Fibroblast of the aortic adventitia (primary cell): ENCODE results near the gene PHF10. TPM values are rescaled to one million over a fixed set of nuclear protein-coding genes. Genes with fewer than 3 reads are reported as not detected.
A peak's percentile ranks its signal among the peaks of the same experiment; 100 is the strongest.

Experiments
- DNase-seq: peaks from one replicate; pipeline ENCODE4 v3.0.0-alpha.2; 2010; ENCODE audit warnings: low read depth
- H3K4me3 ChIP-seq: 2 replicates; pipeline ENCODE4 v1.5.1; 2011; ENCODE audit warnings: low read depth, mild to moderate bottlenecking, control low read depth, low read length, moderate library complexity
- total RNA-seq: library from RNA; depleted of rRNA; stranded (reverse); fragments of >200 nt; gene quantifications from 2 replicates; pipeline ENCODE4 v1.2.3, GENCODE V29; 2012; ENCODE audit warnings: low replicate concordance
- TF ChIP-seq, protein P1 (sequence below): IDR thresholded peaks from 2 replicates; pipeline ENCODE4 v1.5.1; 2011; ENCODE audit warnings: mild to moderate bottlenecking, low read length, control low read depth, inconsistent platforms; ENCODE audit not compliant: insufficient read depth

PHF10 gene
- total RNA-seq, 1 donor = 18.9 TPM

DNA sequence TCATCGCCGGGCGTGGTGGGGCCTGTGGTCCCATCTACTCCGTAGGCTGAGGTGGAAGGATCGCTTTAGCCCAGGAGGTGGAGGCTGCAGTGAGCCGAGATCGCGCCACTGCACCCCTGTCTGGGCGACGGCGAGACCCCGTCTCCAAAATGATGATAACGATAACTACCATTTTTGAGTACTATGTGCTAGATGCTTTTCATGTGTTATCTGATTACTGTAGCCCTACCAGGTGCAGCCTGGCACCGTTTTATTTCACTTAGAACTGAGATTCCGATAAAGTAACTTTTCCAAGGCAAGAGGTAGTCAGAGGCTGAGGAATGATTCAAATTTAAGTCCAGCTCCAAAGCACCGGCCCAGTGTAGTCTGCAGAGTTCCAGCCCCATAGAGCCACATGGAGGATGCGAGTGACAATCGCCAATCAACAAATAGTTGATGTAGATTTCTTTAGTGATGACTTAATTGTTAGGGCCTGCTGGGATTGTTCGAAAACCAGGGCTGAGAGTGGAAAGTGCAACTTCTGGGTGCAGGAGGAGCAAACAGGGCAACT, 27.8 kb upstream of the PHF10 start:
- peak overlapping the region; percentile 90 for H3K4me3 ChIP-seq
- no peak for DNase-seq
- TF ChIP-seq, protein P1, sequence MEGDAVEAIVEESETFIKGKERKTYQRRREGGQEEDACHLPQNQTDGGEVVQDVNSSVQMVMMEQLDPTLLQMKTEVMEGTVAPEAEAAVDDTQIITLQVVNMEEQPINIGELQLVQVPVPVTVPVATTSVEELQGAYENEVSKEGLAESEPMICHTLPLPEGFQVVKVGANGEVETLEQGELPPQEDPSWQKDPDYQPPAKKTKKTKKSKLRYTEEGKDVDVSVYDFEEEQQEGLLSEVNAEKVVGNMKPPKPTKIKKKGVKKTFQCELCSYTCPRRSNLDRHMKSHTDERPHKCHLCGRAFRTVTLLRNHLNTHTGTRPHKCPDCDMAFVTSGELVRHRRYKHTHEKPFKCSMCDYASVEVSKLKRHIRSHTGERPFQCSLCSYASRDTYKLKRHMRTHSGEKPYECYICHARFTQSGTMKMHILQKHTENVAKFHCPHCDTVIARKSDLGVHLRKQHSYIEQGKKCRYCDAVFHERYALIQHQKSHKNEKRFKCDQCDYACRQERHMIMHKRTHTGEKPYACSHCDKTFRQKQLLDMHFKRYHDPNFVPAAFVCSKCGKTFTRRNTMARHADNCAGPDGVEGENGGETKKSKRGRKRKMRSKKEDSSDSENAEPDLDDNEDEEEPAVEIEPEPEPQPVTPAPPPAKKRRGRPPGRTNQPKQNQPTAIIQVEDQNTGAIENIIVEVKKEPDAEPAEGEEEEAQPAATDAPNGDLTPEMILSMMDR = no peak

DNA sequence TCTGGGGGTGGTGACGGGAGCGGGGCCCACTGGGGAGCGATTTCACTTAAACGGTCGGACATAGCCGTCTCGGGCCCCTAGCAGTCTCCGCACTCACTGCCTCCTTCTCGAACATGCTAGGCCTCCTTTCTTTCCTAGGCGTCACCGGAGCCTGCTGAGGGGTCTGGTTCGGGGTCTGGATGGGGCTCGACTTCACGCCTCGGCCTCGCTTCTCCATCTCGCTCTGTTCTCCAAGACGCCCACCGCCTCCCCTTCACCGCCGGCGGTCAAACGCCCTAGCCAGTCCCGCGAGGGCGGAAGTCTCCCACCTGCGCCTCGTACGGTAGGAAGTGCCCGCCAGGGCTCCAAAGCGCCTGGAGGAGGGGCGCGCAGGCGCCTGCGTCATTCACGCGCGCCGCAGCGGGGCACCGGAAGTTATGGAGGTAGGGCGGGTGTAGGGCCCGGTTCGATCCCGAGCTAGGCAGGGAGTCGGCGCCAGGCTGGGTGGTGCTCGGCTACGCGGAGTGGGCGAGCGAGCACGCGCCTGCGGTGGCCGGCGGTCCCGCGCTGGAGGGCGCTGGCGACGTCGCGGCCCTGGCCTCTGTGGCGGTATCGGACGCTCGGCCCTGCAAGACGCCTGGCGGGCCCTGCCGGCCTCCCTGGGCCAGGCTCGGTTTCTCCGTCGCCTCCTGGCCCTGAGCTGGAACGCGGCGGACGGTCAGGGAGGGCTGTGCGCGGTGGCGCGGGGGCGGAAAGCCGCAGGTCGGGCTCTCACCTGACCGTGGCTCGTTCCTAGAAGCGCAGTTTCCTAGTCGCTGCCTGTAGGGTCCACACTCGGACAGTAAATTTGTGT, 27.2 kb upstream of the PHF10 start, which contains the start of the genes DYNLT2 and ERMARD:
Gene DYNLT2, minus strand, starts transcription at position 331 of the 832 bp plus-strand sequence. Its CDS starts 114 bp downstream, at position 217.
Gene ERMARD, plus strand, starts transcription at position 381 of the 832 bp plus-strand sequence. Its CDS starts 36 bp downstream, at position 417.
- peak; percentile 91 for DNase-seq
- TF ChIP-seq, protein P1 = peak; percentile 40
- H3K4me3 ChIP-seq = peak within 1 kb of the TSS; percentile 90

DNA sequence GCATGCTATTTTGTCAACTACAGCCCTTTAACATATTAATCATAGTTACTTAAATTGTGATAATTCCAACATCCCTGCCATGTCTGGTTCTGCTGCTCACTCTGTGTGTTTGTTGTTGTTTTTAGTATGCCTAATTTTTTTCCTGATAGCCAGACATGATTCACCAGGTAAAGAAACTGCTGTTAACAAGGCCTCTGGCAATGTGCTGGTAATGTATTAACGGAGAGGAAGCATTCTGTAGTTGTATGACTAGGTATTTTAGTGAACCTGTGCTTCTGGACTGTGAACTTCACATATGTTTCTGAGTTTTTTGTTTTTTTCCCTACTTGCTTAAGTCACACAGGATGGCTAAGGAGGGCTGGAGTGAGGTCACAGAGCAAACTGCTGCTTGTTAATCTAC, 22.3 kb upstream of the PHF10 start:
- TF ChIP-seq, protein P1 = no peak
- DNase-seq = no peak
- no peak overlapping the region for H3K4me3 ChIP-seq

DNA sequence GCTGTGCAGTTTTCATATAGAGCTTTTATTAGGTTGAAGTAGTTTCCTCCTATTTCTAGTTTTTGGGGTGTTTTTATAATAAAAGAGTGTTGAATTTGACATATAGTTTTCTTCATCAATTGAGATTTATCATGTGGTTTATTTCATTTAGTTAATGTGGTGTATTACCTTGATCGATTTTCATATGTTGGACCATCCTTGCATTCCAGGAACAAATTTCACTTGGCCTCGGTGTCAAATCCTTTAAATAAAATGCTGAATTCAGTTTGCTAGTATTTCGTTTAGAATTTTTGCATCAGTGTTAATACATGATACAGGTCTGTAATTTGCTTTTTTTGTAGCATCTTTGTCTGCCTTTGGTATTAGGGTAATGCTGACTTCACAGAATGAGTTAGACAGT, 21.1 kb upstream of the PHF10 start:
- DNase-seq = no peak
- H3K4me3 ChIP-seq = no peak overlapping the region
- TF ChIP-seq, protein P1 = no peak

DNA sequence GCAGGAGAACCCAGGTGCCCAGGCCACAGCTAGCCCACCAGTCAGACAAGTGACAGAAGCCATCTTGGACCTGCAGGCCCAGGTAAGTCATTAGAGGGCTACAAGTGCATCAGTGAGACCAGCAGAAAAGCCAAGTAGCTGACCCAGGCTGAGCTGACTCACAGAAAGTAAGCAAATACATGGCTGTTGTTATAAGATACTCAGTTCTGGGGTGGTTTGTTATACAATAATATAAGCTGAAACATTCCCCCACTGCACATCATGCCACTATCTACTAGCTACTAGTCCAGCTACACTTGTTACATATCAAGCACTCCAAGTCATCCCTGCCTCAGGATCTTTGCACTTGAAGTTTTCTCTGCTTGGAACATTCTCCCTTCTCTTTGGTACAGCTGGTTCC, 17.0 kb upstream of the PHF10 start:
- H3K4me3 ChIP-seq = no peak overlapping the region
- TF ChIP-seq, protein P1 = no peak
- DNase-seq = no peak

DNA sequence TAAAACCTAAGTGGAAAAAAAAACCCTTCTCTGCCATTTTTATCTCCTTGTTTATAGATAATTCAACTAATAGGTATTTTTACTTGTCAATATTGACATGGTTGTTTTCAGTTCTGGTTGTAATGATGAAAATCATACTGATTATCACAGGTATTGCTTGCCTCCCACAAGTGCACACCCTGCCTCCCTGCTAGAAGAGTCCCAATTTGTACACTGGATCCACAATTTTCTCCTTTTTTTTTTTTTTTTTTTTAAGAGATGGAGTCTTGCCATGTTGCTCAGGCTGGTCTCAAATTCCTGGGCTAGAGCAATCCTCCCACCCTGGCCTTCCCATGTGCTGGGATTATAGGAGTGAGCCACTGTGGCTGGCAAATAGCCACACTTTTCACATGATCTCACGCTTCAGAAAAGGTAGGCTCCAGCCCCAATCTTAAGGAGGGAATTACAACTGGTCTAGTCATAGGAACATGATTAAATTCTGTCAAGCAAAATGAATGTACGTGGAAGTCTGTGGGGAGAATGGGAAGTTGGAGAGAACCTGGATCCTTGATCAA, 14.8 kb upstream of the PHF10 start:
- TF ChIP-seq, protein P1 = no peak
- no peak overlapping the region for H3K4me3 ChIP-seq
- no peak for DNase-seq
